GM12872 (cell line): Measurements from ENCODE around the gene FRAT1.

Source experiments
- CTCF ChIP-seq: IDR thresholded peaks from 3 replicates; pipeline ENCODE4 v1.5.1; 2011; ENCODE audit warnings: low read depth, mild to moderate bottlenecking, low read length, moderate library complexity; ENCODE audit not compliant: insufficient read depth

The FRAT1 gene

GRCh38 chr10:97318772-97319651 lies at the start of gene FRAT1:
Gene FRAT1, plus strand, starts transcription at chr10:97319271. Its CDS starts 183 bp downstream, at chr10:97319454.
- TF ChIP-seq CTCF = no peak

- TF ChIP-seq CTCF = no peak
Measured at GRCh38 chr10:97270523-97271154, 48.4 kb upstream of the FRAT1 start.

GRCh38 chr10:97273700-97274099 lies 45.4 kb upstream of the FRAT1 start:
- no peak for TF ChIP-seq CTCF

GRCh38 chr10:97274828-97275227 lies 44.2 kb upstream of the FRAT1 start:
- TF ChIP-seq CTCF = no peak

GRCh38 chr10:97277551-97277950 lies 41.5 kb upstream of the FRAT1 start:
- TF ChIP-seq CTCF = no peak

GRCh38 chr10:97278491-97278989 lies 40.5 kb upstream of the FRAT1 start:
- peak; percentile 37 for TF ChIP-seq CTCF

- no peak for TF ChIP-seq CTCF
Measured at GRCh38 chr10:97279121-97279815, 39.8 kb upstream of the FRAT1 start.
